ENCODE measurements around the gene C19orf85.
A peak's percentile ranks its signal among the peaks of the same experiment; 100 is the strongest.
"Not testable (repeated sequence)": the region's sequence is repeated elsewhere in the genome, so short reads cannot be mapped to it uniquely, and the experiment has no call there.

The C19orf85 gene

DNA sequence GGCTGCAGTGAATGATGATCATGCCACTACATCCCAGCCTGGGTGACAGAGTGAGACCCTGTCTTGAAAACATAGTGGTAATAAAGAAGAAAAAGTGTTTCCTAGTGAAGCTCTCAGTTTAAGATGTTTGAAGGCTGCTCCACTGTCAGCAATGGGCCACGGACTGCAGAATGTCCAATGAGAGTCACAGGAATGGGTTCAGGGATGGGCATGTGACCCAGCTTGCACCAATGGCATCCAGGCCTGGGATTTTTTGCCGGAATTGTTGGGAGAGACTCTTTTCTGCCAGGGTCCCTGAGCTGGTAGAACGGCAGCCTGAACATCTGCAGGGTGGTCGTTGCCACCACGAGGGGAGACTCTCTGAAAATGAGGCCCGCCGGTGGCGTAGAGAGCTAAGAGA is 27.7 kb downstream of the C19orf85 start:
- no peak for DNase-seq

DNA sequence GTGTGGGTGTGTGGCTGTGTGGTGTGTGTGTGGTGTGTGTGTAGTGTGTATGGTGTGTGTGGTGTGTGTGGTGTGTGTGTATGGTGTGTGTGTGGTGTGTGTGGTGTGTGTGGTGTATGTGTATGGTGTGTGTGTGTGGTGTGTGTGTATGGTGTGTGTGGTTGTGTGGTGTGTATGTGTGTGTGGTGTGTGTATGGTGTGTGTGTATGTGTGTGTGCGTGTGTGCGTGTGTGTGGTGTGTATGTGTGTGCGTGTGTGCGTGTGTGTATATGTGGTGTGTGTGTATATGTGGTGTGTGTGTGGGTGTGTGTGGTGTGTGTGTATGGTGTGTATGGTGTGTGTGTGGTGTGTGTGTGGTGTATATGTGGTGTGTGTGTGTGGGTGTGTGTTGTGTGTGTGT is 29.5 kb downstream of the C19orf85 start:
- no peak for DNase-seq

DNA sequence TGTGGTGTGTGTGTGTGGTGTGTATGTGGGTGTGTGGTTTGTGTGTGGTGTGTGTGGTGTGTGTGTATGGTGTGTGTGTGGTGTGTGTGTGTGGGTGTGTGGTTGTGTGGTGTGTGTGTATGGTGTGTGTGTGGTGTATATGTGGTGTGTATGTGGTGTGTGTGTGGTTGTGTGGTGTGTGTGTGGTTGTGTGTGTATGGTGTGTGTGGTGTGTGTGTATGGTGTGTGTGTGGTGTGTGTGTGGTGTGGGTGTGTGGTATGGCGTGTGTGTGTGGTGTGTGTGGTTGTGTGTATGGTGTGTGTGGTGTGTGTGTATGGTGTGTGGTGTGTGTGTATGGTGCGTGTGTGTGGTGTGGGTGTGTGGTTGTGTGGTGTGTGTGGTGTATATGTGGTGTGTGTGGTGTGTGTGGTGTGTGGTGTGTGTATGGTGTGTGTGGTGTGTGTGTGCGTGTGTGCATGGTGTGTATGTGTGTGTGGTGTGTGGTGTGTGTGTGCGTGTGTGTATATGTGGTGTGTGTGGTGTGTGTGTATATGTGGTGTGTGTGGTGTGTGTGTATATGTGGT is 30.1 kb downstream of the C19orf85 start:
- no peak for DNase-seq

DNA sequence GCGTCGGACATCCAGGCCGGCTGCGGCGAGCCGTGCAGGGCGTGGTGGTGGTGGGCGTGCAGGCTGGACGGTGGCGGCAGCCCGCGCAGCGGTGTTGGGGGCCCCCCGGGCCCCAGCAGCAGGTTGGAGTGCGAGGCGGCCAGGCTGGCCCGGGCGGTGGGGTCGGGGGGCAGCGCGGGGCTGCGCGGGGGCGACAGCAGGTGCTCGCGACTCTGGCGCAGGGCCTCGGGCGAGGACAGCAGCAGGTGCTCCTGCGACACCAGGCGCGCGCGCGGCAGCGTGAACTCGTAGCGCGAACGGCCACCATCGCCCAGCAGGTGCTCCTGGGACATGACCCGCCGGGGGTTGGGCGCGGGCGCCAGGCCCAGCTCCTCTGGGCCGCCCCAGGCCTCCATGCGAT is 31.3 kb downstream of the C19orf85 start:
- DNase-seq, result no peak

DNA sequence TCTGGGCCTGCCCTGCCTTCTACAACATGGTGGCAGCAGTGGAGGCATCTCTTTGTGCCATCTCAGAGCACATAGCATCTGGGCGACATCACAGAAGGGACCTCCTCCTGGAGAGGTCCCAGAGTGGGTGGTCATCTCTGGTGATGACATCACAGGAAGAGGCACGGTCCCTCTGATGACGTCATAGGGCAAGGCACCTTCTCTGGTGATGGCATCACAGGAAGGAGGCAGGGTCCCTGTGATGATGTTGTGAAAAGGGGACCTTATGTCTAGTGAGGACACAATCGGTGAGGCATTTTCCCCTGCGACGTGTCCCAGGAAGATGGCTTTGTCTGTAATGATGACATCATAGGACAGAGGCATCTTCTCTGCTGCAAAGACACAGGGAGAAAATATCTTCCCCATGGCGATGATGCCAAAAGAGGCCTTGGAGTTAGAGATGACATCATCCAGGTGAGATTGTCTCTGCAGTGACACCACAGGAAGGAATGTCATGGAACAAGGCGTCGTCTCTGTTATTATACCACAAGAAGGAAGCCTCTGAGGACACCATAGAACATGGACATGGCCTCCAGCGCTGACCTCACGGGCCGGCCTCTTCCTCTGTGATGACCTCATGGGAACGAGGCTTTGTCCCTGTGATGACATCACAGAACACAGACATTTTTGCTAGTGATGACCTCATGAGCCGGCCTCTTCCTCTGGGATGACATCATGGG is 32.2 kb downstream of the C19orf85 start:
- no peak for DNase-seq

DNA sequence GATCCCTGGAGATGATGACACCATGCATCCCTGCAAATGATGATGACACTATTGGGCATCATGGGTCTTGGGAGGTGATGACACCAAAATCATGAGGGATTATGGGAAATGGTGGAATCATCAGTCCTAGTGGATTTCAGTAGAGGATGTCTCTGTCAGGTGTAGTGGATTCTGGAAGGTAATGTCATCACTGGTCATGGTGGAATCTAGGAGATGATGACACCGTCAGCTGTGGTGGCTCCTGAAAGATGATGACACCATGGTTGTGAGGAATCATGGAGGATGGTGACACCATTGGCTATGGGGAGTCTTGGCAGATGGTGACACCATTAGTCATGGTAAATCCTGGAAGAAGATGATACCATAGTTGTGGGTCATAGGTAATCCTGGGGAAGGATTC is 33.4 kb downstream of the C19orf85 start:
- DNase-seq, result no peak

DNA sequence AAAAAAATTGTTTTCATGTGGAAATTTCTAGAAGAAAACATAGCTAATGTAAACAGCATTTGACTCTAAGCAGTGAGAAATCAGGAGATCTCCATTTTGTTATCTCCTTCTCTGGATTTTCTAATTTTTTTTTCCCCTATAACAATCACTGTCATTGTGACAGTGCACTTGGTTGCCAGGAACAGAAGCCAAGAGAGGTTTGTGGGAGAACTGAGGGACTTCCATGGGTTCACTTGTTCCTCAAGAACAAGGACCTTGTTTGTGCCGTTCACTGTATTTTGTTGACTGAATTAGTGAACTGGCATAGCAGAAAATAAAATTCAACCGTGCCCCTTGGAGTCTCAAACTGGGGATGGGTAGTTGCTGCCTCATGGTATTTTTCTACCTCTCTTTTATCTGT is 38.5 kb downstream of the C19orf85 start:
- no peak for DNase-seq

DNA sequence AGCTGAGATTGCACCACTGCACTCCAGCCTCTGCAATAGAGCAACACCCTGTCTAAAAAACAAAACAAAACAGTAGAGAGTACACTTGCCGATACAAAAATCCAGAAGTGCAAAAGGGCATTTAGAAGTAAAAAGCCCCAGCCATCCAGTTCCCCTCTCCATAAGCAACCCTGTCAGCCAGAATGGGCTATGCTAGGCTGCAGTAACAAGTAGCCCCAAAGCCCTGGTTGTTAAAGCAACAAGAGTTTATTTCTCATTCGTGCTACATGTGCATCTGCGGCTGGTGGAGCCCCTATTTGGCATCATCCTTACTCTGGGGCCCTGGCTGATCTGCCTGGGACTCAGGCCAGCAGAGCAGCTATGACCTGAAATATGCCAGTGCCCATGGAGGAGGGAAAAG is 40.0 kb downstream of the C19orf85 start:
- no peak for DNase-seq

DNA sequence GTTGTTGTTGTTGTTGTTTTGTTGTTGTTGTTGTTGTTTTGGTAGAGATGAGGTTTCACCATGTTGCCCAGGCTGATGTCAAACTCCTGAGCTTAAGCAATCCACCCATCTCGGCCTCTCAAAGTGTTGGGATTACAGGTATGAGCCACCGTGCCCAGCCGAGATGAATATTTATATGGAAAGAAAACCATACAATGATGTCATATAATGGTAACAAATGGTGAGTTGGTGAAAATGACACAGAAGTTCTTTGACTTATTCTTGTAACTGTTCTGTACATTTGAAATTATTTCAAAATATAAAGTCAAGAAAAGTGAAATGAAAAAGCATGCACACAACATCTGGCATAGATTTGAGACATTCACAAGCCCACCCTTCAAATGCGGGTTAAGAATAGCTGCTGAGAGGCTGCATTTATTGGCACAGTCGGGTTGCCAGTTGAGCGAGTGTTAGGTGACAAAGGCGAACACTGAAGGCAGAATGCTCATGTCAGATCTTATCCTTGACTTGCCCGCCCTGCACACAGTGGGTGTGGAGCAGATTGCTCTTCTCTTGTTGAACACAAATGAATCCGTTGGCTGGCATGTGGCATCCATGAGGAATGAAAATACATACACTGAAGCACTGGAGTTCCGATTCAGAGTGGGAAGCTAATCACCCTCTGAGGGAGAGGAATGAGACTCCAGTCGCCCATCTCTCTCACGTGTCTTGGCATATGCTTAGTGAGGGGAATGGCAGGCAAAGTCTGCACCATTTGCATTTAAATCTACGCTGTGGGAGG is 41.1 kb downstream of the C19orf85 start:
- DNase-seq, result no peak

DNA sequence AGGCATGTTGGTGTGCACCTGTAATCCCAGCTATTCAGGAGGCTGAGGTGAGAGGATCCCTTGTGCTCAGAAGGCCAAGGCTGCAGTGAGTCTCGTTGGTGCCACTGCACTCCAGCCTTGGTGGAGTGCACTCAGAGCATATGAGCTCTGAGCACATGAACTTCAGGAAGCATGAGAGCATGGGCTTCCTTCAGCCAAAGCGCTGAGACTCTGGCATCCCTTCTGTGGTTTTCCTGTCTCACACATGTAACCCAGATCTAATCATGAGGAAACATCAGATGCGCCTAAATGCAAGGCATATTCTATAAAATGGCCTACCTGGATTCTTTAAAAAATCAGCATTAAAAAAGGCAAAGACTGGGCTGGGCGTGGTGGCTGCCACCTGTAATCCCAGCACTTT is 43.3 kb downstream of the C19orf85 start:
- DNase-seq, result not testable (repeated sequence)

DNA sequence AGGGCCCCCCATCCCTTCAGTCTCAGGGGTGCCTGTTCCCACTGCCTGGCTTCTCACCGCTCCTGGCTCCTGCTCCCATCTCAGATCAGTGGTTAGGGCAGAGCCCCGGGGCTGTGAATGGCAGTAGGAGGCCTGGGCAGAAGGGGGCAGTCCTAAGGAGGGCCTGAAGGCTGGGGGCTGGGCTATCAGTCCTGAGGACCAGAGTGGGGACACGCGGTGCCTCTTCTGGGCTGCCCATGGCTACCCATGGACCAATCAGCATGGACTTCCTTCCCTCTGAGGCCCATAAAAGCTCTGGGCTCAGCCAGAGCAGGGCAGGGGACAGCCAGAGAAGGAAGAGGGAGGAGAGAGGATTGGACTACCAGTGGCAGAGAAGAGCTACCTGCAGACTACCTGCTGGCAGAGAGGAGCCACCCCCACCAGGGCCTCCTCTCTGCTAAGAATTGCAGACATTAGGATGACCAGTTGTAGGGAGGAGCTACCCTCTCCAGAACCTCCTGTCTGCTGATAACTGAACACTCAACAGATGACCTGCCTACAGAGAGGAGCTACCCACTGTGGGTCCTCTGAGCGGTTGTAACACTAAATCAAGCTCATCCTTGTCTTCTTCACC is 44.8 kb downstream of the C19orf85 start:
- DNase-seq, result no peak

DNA sequence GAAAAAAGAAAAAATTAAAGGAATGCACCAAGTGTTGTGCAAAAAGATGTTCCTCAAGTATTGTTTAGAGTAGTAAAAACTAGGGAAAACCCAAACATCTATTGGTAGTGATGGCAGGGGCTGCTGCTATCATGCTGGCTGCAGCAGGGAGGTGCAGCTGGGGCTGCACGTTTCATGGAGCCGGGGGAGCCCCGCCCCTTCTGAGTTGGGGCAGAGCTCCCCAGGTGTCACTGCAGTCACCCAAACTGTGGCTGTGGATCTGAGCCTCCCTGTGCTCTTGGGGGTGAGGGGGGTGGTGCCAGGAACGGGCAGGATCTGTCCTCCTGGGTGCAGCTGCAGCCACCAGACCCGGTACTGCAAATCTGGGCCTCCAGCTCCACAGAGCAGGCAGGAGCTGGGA is 45.4 kb downstream of the C19orf85 start:
- no peak for DNase-seq

DNA sequence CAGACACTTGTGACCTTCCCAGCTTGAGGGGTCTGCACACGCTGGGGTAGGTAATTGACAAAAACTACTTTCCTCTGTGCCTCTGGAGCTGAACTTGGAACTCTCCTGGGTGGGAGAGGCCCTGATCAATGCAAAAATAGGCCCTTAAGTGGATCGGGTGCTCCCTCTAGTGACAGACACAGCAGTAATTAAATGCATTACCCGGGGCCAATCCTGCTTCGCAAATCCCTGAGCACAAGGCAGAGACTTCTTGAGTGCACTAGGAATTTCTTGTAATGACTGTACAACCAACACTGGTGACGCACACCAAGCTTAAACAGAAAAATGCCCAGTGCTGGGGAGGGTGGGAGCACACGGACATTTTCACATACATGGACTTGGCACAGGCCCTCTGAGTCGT is 46.4 kb downstream of the C19orf85 start:
- DNase-seq, result peak; percentile 90
